GM12892 (cell line): ENCODE results near the gene ADD3.

Source experiments
- DNase-seq: peaks from one replicate; pipeline ENCODE4 v3.0.0; 2011; ENCODE audit not compliant: insufficient read length
- FAIRE-seq: peaks from 2 replicates; lab custom pipeline; 2011; peaks lifted over from hg19 to GRCh38; lab: Jason Lieb, UNC
- POLR2A ChIP-seq: IDR thresholded peaks from 2 replicates; pipeline ENCODE4 v1.6.1; 2011; ENCODE audit warnings: low read depth, low read length, control low read depth
- POLR2AphosphoS5 ChIP-seq: IDR thresholded peaks from 2 replicates; pipeline ENCODE4 v1.6.1; 2011; ENCODE audit warnings: low read depth, low read length, control low read depth
- TAF1 ChIP-seq: IDR thresholded peaks from 2 replicates; pipeline ENCODE4 v1.6.1; 2011; ENCODE audit warnings: low read depth, mild to moderate bottlenecking, control low read depth, low read length, borderline replicate concordance

ADD3 gene

GRCh38 chr10:110008518-110009339 is 945 bp downstream of the ADD3 start:
- TF ChIP-seq POLR2A (no peak), TAF1 (no peak), POLR2AphosphoS5 (no peak)
- DNase-seq = no peak
- peak; percentile 80 for FAIRE-seq

DNA sequence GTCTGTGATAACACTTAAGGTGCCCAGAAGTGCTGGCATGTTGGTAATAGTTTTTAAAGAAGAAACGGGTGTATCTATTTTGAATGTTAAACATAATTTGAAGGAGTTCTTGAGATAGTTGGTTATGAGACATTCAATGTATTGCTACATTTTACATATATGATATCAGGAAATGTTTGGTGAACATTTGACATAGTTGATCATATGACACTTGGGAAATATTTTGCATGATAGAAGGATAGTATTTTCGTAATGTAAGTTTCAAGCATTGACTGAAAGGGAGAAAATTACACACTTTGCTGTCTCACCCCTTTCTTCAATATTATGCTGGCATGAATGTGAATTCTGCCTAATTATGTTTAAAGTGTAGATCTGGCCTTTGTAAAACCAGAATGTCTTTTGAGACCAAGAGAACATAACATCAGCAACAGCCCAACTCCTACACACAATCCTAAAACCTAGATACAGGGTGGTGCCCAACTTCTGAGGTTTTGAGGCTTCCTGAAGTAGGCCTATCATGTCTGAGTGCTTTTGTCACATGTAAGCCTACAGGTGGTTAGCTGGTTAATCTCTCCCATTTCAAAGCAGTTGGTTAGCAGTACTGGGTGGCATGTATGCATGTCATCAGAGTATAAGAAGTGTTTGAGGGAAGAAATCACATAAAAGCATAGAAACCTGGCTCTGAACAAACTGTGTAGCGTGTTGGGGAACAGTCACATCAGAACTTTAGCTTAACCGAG is 2.1 kb downstream of the ADD3 start:
- TF ChIP-seq TAF1 = no peak
- TF ChIP-seq POLR2AphosphoS5 = no peak
- TF ChIP-seq POLR2A = no peak
- FAIRE-seq (peak; percentile 90), DNase-seq (no peak)

- TF ChIP-seq TAF1 = no peak
- TF ChIP-seq POLR2AphosphoS5 = no peak
- TF ChIP-seq POLR2A = no peak
- DNase-seq (no peak), FAIRE-seq (no peak)
These were observed 2.9 kb downstream of the ADD3 start for GRCh38 chr10:110010486-110011378.

- FAIRE-seq (no peak), DNase-seq (no peak)
- TF ChIP-seq POLR2A (no peak), POLR2AphosphoS5 (no peak)
These were observed 3.9 kb downstream of the ADD3 start for GRCh38 chr10:110011681-110012080.

DNA sequence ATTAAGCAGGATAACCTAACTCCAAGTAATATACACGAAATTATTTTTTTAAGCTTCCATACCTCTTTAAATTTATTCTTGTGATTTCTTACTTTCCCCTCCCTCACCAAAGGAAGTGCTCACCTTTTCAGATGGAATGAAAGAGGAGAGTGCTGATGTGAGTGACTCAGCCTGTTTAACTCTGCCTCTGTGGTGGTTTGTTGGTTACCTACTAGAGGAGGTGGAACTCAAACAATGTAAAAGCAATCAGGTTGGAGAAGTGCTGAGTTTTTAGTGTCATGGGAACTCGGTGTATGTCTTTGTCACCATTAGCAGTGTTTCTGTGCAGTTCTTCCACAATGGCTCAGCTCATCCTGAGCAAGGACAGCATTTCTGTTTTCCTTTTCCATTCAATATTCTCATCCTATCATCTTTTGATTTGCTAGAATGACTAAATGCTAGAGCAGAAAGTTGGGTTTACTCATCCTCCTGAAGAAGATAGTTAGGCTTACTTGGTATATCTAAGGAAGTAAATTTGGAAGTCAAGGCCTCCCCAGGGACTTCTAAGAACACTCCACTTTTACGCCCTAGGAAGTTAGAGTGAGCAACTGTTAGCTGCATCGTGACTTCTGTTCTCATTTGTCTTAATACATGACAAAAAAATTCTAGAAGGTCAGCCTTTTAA is 6.0 kb downstream of the ADD3 start:
- TF ChIP-seq TAF1 (no peak), POLR2A (no peak), POLR2AphosphoS5 (no peak)
- DNase-seq (no peak), FAIRE-seq (no peak)

- no peak for FAIRE-seq
- no peak for DNase-seq
- TF ChIP-seq POLR2A (no peak), POLR2AphosphoS5 (no peak), TAF1 (no peak)
These were observed 8.3 kb downstream of the ADD3 start for GRCh38 chr10:110016039-110016438.

DNA sequence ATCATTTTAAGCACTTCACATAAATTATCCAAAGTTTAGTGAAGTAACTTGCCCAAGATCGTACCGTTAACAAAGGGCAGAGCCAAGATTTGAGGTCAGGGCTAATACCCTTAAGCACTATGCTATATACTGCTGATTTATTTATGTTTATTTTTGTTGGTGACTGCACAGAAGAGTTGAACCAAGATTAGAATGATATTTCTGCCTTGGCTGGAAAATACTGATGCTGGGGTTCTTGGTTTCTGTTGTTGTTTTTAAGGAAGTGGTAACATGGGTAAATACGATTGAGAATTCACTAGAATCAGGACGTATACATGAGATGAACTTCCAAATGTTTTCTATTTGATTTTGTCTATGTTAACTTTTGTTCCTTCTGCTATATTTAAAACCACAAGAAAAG is 9.3 kb downstream of the ADD3 start:
- no peak for FAIRE-seq
- no peak for DNase-seq
- no peak for TF ChIP-seq TAF1

DNA sequence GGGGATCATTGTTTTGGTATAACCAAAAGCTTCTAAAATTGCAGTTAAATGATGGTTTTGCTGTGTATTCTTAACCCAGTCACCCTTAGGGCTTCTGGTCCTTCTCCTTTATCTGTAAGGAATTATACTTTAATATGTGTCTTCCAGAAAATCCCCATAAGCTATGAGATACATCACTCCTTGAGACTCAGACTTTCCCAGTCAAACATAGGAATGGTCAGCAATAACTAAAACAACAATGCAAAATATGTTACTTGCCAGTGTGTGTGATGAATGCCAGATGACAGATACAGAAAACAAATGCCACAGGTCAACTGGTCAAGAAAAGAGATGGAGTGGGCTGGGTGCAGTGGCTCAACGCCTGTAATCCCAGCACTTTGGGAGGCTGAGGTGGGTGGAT is 10.1 kb downstream of the ADD3 start:
- DNase-seq (no peak), FAIRE-seq (no peak)
- TF ChIP-seq TAF1 (no peak), POLR2A (no peak), POLR2AphosphoS5 (no peak)

GRCh38 chr10:110020265-110020664 is 12.5 kb downstream of the ADD3 start:
- no peak for FAIRE-seq
- TF ChIP-seq POLR2AphosphoS5 (no peak), TAF1 (no peak), POLR2A (no peak)
- DNase-seq = no peak

GRCh38 chr10:110022716-110023504 is 15.1 kb downstream of the ADD3 start:
- TF ChIP-seq POLR2A = no peak
- no peak for TF ChIP-seq TAF1
- no peak for TF ChIP-seq POLR2AphosphoS5
- FAIRE-seq = no peak
- DNase-seq = no peak
